ENCODE data around the gene KCNIP4. TPM values are rescaled to one million over a fixed set of nuclear protein-coding genes. Genes with fewer than 3 reads are reported as not detected.

The KCNIP4 gene
- total and polyA plus RNA-seq, 2 donors (not counting 3 experiments of a cell fraction or from before 2014, with no cell fraction given), result not detected

DNA sequence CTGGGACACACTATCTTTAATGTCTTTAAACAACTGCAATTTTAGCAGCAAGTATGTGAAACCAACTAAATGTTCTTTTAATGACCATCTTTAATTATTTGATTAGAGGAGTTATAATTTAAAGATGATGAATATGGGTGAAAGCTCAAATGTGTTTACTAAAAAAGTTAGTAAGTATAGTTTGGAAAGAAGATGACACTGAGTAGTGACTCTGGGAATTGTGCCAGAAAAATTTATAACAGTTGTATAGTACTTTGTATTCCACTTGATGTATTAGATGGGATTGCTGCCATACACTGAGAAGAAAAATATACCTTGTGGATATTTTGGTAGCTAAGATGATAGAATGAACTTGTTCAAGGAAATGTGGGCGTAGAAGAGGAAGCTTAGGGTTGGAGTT lies 1267.8 kb downstream of the KCNIP4 start:
- Histone ChIP-seq H3K4me2 (ENCODE audit: insufficient read depth, low read length) (no peak overlapping the region), H3K27ac (ENCODE audit: insufficient read depth, low read depth, low read length) (no peak overlapping the region), H3K79me2 (ENCODE audit: control insufficient read depth, insufficient read depth, low read length) (no peaks in the 10 kb centered on the region), H3K4me3 (replicated peaks in 1 of 3; ENCODE audit: insufficient read depth in 1 of 3, low read depth in 1 of 3, low read length in 3 of 3) (no peak overlapping the region), H3K9me3 (replicated peaks; ENCODE audit: control insufficient read depth, insufficient read depth, low read length) (no peaks in the 10 kb centered on the region), H3K9me1 (replicated peaks; ENCODE audit: control insufficient read depth, extremely low read depth, insufficient read depth, low read length) (no peaks in the 10 kb centered on the region), H3K36me3 (ENCODE audit: control insufficient read depth in 2 of 2, extremely low read depth in 1 of 2, insufficient read depth in 2 of 2, low read length in 2 of 2) (no peaks in the 10 kb centered on the region), H4K20me1 (replicated peaks; ENCODE audit: control insufficient read depth, extremely low read depth, insufficient read depth, low read length) (no peaks in the 10 kb centered on the region), H3K4me1 (ENCODE audit: control insufficient read depth, extremely low read depth, insufficient read depth, low read length) (no peaks in the 10 kb centered on the region), H2AFZ (ENCODE audit: low read depth, low read length) (no peak overlapping the region), H3K9ac (replicated peaks; ENCODE audit: extremely low read depth, insufficient read depth, low read length) (no peak overlapping the region), H3K27me3 (ENCODE audit: control insufficient read depth in 2 of 2, insufficient read depth in 2 of 2, low read length in 2 of 2) (peaks cover 8 to 33% of the 10 kb centered on the region in 2 experiments)
- dilution Hi-C loops (cut with MboI; ENCODE audit: extremely low pct_ligation_motif_present, low sequenced_read_pairs), result loop anchor here (25.0 kb wide), 1 partner anchor 268 kb away; no protein-coding TSS in a partner anchor
- POLR2A ChIA-PET, result no interaction called here
- CTCF ChIA-PET, result interaction anchor here (0.8 to 5.9 kb wide), 4 partner anchors 16 to 379 kb away, joined by 3 to 50 read pairs (median 3); no protein-coding TSS in a partner anchor
- intact Hi-C loops (cut with micrococcal nuclease), result no loop called here
- FAIRE-seq, result no peak
- no peak for TF ChIP-seq EZH2 (IDR thresholded peaks at IDR 0.05; ENCODE audit: borderline replicate concordance, low read depth, low read length, severe bottlenecking)
- TF ChIP-seq, protein P1, sequence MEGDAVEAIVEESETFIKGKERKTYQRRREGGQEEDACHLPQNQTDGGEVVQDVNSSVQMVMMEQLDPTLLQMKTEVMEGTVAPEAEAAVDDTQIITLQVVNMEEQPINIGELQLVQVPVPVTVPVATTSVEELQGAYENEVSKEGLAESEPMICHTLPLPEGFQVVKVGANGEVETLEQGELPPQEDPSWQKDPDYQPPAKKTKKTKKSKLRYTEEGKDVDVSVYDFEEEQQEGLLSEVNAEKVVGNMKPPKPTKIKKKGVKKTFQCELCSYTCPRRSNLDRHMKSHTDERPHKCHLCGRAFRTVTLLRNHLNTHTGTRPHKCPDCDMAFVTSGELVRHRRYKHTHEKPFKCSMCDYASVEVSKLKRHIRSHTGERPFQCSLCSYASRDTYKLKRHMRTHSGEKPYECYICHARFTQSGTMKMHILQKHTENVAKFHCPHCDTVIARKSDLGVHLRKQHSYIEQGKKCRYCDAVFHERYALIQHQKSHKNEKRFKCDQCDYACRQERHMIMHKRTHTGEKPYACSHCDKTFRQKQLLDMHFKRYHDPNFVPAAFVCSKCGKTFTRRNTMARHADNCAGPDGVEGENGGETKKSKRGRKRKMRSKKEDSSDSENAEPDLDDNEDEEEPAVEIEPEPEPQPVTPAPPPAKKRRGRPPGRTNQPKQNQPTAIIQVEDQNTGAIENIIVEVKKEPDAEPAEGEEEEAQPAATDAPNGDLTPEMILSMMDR (IDR thresholded peaks at IDR 0.05; ENCODE audit: extremely low read depth in 1 of 2, insufficient read depth in 1 of 2, low read depth in 1 of 2, low read length in 2 of 2), result no peak
- TF ChIP-seq, protein P2, sequence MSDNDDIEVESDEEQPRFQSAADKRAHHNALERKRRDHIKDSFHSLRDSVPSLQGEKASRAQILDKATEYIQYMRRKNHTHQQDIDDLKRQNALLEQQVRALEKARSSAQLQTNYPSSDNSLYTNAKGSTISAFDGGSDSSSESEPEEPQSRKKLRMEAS (IDR thresholded peaks at IDR 0.05; ENCODE audit: insufficient read depth, insufficient read length), result no peak
- no peak for DNase-seq (ENCODE audit: low read depth, low spot score)
- no TSS peak for BruUV-seq (replicated peaks)

DNA sequence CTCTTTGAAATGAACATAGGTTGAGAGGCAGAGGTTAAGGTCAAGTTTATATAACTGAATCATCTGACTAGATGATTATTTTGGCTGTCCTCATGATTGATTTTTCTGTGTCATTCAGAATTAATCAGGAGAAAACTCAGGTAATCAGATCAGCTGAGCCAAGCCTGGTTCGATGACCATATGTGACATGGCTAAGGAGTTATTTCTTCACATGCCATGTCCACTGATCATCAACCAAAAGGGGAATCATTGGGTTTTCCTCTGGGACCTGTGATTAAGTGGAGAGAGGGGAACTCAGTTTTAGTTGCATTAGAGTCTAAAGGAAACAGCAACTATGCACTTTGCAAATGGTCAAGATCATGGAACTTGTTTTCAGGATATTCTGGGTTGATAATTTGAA lies 1268.6 kb downstream of the KCNIP4 start:
- intact Hi-C loops (cut with micrococcal nuclease) (no loop called here), dilution Hi-C loops (cut with MboI; ENCODE audit: extremely low pct_ligation_motif_present, low sequenced_read_pairs) (loop anchor here (25.0 kb wide), 1 partner anchor 268 kb away; no protein-coding TSS in a partner anchor)
- H3K9me3 ChIP-seq (replicated peaks; ENCODE audit: control insufficient read depth, insufficient read depth, low read length), result no peaks in the 10 kb centered on the region
- H3K4me3 ChIP-seq (replicated peaks in 1 of 3; ENCODE audit: insufficient read depth in 1 of 3, low read depth in 1 of 3, low read length in 3 of 3), result no peak overlapping the region
- no peak for DNase-seq (ENCODE audit: low read depth, low spot score)
- no peaks in the 10 kb centered on the region for H3K36me3 ChIP-seq (ENCODE audit: control insufficient read depth in 2 of 2, extremely low read depth in 1 of 2, insufficient read depth in 2 of 2, low read length in 2 of 2)
- POLR2A ChIA-PET, result no interaction called here
- CTCF ChIA-PET, result interaction anchor here (0.8 kb wide), 1 partner anchor 262 kb away, joined by 3 read pairs; no protein-coding TSS in a partner anchor
- no peaks in the 10 kb centered on the region for H4K20me1 ChIP-seq (replicated peaks; ENCODE audit: control insufficient read depth, extremely low read depth, insufficient read depth, low read length)
- H3K4me1 ChIP-seq (ENCODE audit: control insufficient read depth, extremely low read depth, insufficient read depth, low read length), result no peaks in the 10 kb centered on the region
- no peak overlapping the region for H3K9ac ChIP-seq (replicated peaks; ENCODE audit: extremely low read depth, insufficient read depth, low read length)
- no peaks in the 10 kb centered on the region for H3K79me2 ChIP-seq (ENCODE audit: control insufficient read depth, insufficient read depth, low read length)
- H3K9me1 ChIP-seq (replicated peaks; ENCODE audit: control insufficient read depth, extremely low read depth, insufficient read depth, low read length), result no peaks in the 10 kb centered on the region
- no peak for FAIRE-seq
- no peak overlapping the region for H2AFZ ChIP-seq (ENCODE audit: low read depth, low read length)
- H3K4me2 ChIP-seq (ENCODE audit: insufficient read depth, low read length), result no peak overlapping the region
- no peak overlapping the region for H3K27ac ChIP-seq (ENCODE audit: insufficient read depth, low read depth, low read length)
- no peak for TF ChIP-seq EZH2 (IDR thresholded peaks at IDR 0.05; ENCODE audit: borderline replicate concordance, low read depth, low read length, severe bottlenecking)
- TF ChIP-seq POLR2AphosphoS5 (IDR thresholded peaks at IDR 0.05; ENCODE audit: insufficient read depth, low read depth, low read length), result no peak
- TF ChIP-seq, protein P2 (IDR thresholded peaks at IDR 0.05; ENCODE audit: insufficient read depth, insufficient read length), result no peak
- TF ChIP-seq FOS (IDR thresholded peaks at IDR 0.05; ENCODE audit: borderline replicate concordance, insufficient read depth, low read length), result no peak
- no peak for TF ChIP-seq POLR2A (IDR thresholded peaks at IDR 0.05; ENCODE audit: low read depth, low read length)
- TF ChIP-seq JUN (IDR thresholded peaks at IDR 0.05; ENCODE audit: borderline replicate concordance, insufficient read depth, insufficient read length, low read depth), result no peak
- no peak for TF ChIP-seq MYC (IDR thresholded peaks at IDR 0.05; ENCODE audit: low read depth, low read length)
- no peak for TF ChIP-seq GATA2 (IDR thresholded peaks at IDR 0.05; ENCODE audit: insufficient read depth, insufficient read length, low read depth, low read length)
- TF ChIP-seq, protein P1 (IDR thresholded peaks at IDR 0.05; ENCODE audit: extremely low read depth in 1 of 2, insufficient read depth in 1 of 2, low read depth in 1 of 2, low read length in 2 of 2), result no peak
- BruUV-seq (replicated peaks), result no TSS peak
- H3K27me3 ChIP-seq (ENCODE audit: control insufficient read depth in 2 of 2, insufficient read depth in 2 of 2, low read length in 2 of 2), result peaks cover 8 to 33% of the 10 kb centered on the region in 2 experiments

All from endothelial cell of umbilical vein (primary cell).